K562 (cell line): ENCODE data around the gene LRRC75A. TPM values are rescaled to one million over a fixed set of nuclear protein-coding genes. Genes with fewer than 3 reads are reported as not detected.

Source experiments
- ATAC-seq: fragments of 200-7000 bp; cut with Tn5 transposase; 3 replicates; pipeline ENCODE4 v1.9.1; 2020; ENCODE audit warnings: moderate library complexity
- BruUV-seq: library from RNA; stranded (reverse); fragments of 400-500 nt; replicated peaks from 2 replicates; lab custom pipeline; 2021; lab: Mats Ljungman, UMichigan
- CTCF ChIA-PET: fragments of 300-600 bp; formaldehyde crosslinking; extraction: SDS; loops from one replicate; lab custom pipeline; 2021; ENCODE audit warnings: low intra/inter-chr PET ratio; lab: Yijun Ruan, JAX
- POLR2A ChIA-PET: fragments of 300-600, 350-650 bp; sonication (Branson Sonifier 250); formaldehyde crosslinking; extraction: SDS; loops from one replicate; lab custom pipeline; 2021; ENCODE audit warnings: antibody characterized with exemption, inconsistent platforms; lab: Yijun Ruan, JAX
- DNase-seq, 4 experiments: peaks; one replicate each; pipeline versions ENCODE4 v3.0.0 to v3.0.0-alpha.2; 2011 to 2018; ENCODE audit warnings: low spot score in 3 of 4, mixed read lengths in 3 of 4; ENCODE audit errors: extremely low read depth in 1 of 4
- FAIRE-seq: peaks from 2 replicates; lab custom pipeline; 2011; peaks lifted over from hg19 to GRCh38; lab: Jason Lieb, UNC
- H2AFZ ChIP-seq: 2 replicates; pipeline ENCODE4 v1.6.0; 2011; ENCODE audit warnings: low read depth, low read length, control low read depth, inconsistent platforms
- H3K27ac ChIP-seq: fragments of 200-600 bp; 3 replicates; pipeline ENCODE4 v1.8.0; 2011; ENCODE audit warnings: low read depth, mild to moderate bottlenecking, control low read depth, inconsistent platforms, low read length, moderate library complexity, mixed read lengths; ENCODE audit errors: extremely low read depth
- H3K27me3 ChIP-seq, 2 experiments: fragments of 300-600 bp in 1 of 2; 2 replicates in 1 of 2; 3 replicates in 1 of 2; pipeline versions ENCODE4 v1.6.0 to v1.8.0; 2011; ENCODE audit warnings: inconsistent platforms in 2 of 2, low read length in 2 of 2, mild to moderate bottlenecking in 1 of 2, mixed read lengths in 1 of 2, moderate library complexity in 1 of 2; ENCODE audit not compliant: control insufficient read depth in 2 of 2, insufficient read depth in 2 of 2
- H3K36me3 ChIP-seq: fragments of 300-600 bp; 3 replicates; pipeline ENCODE4 v1.8.0; 2011; ENCODE audit warnings: mild to moderate bottlenecking, low read length, inconsistent platforms; ENCODE audit not compliant: control insufficient read depth, insufficient read depth
- H3K4me1 ChIP-seq, 2 experiments: fragments of 200-600 bp in 1 of 2; replicated peaks in 1 of 2; 2 replicates in 1 of 2; 3 replicates in 1 of 2; pipeline versions ENCODE4 v1.5.1 to v1.8.0; 2011; ENCODE audit warnings: inconsistent platforms in 2 of 2, low read length in 2 of 2, mild to moderate bottlenecking in 1 of 2, mixed read lengths in 1 of 2, moderate library complexity in 1 of 2; ENCODE audit not compliant: control insufficient read depth in 2 of 2, insufficient read depth in 2 of 2
- H3K4me2 ChIP-seq: 2 replicates; pipeline ENCODE4 v1.6.1; 2011; ENCODE audit warnings: low read length, control low read depth, inconsistent platforms, mixed read lengths; ENCODE audit not compliant: insufficient read depth
- H3K4me3 ChIP-seq: fragments of 200-600 bp; sonication (generic), shearing (Covaris generic); 2 replicates; pipeline ENCODE4 v1.5.1; 2016; ENCODE audit warnings: control low read depth, inconsistent platforms
- H3K79me2 ChIP-seq: fragments of 200-600 bp; 3 replicates; pipeline ENCODE4 v1.8.0; 2011; ENCODE audit warnings: low read length, inconsistent platforms; ENCODE audit not compliant: control insufficient read depth, insufficient read depth
- H3K9ac ChIP-seq, 2 experiments: 2 replicates each; pipeline versions ENCODE4 v1.6.0 to v1.6.1; 2011; ENCODE audit warnings: low read depth in 2 of 2, low read length in 2 of 2, control low read depth in 1 of 2, inconsistent platforms in 1 of 2, mild to moderate bottlenecking in 1 of 2, mixed read lengths in 1 of 2; ENCODE audit not compliant: insufficient read depth in 1 of 2
- H3K9me1 ChIP-seq: one replicate; pipeline ENCODE4 v1.6.0; 2011; ENCODE audit warnings: inconsistent platforms, mild to moderate bottlenecking, low read length, moderate library complexity; ENCODE audit not compliant: control insufficient read depth, insufficient read depth
- H3K9me3 ChIP-seq: replicated peaks from 2 replicates; pipeline ENCODE4 v1.5.1; 2011; ENCODE audit warnings: low read depth, low read length, inconsistent platforms; ENCODE audit not compliant: control insufficient read depth, insufficient read depth
- H4K20me1 ChIP-seq: replicated peaks from 2 replicates; pipeline ENCODE4 v1.6.1; 2011; ENCODE audit warnings: low read length, inconsistent platforms, mixed read lengths; ENCODE audit not compliant: control insufficient read depth, insufficient read depth
- ARID1B ChIP-seq: fragments of 450-650 bp; IDR thresholded peaks from 2 replicates; pipeline ENCODE4 v1.6.1; 2016; ENCODE audit warnings: antibody characterized with exemption, mild to moderate bottlenecking, inconsistent platforms
- BRD4 ChIP-seq: fragments of 200-600 bp; sonication (generic); IDR thresholded peaks from 2 replicates; pipeline ENCODE4 v1.6.1; 2017; ENCODE audit warnings: inconsistent platforms
- EP300 ChIP-seq: IDR thresholded peaks from 2 replicates; pipeline ENCODE4 v1.6.1; 2012; ENCODE audit warnings: low read length, improper control_type of control experiment
- LEF1 ChIP-seq: fragments of 450-650 bp; IDR thresholded peaks from 2 replicates; pipeline ENCODE4 v1.6.1; 2016; ENCODE audit warnings: mild to moderate bottlenecking
- MCM2 ChIP-seq: fragments of 450-650 bp; IDR thresholded peaks from 2 replicates; pipeline ENCODE4 v1.6.1; 2017; ENCODE audit warnings: low read depth, mild to moderate bottlenecking
- PCBP1 ChIP-seq: fragments of 200-400 bp; formaldehyde crosslinking; IDR thresholded peaks from 2 replicates; pipeline ENCODE4 v1.6.1; 2018; ENCODE audit warnings: mild to moderate bottlenecking, low read depth, low read length; ENCODE audit not compliant: poor library complexity, severe bottlenecking
- RCOR1 ChIP-seq, 2 experiments: IDR thresholded peaks; 2 replicates each; pipeline ENCODE4 v1.6.1; 2012; ENCODE audit warnings: low read depth in 2 of 2, low read length in 2 of 2, borderline replicate concordance in 1 of 2, improper control_type of control experiment in 1 of 2
- SMARCE1 ChIP-seq: fragments of 450-650 bp; IDR thresholded peaks from 2 replicates; pipeline ENCODE4 v1.7.1; 2016; ENCODE audit warnings: mild to moderate bottlenecking
- SP1 ChIP-seq: sonication (generic); formaldehyde crosslinking; IDR thresholded peaks from 2 replicates; pipeline ENCODE4 v1.8.1; 2022; ENCODE audit warnings: mild to moderate bottlenecking, missing genetic modification reagents
- TFAP4 ChIP-seq: sonication (generic); formaldehyde crosslinking; IDR thresholded peaks from 2 replicates; pipeline ENCODE4 v1.8.0; 2022; ENCODE audit warnings: missing genetic modification reagents, mild to moderate bottlenecking, moderate library complexity, borderline replicate concordance
- ZBTB5 ChIP-seq: fragments of 450-650 bp; IDR thresholded peaks from 2 replicates; pipeline ENCODE4 v1.6.1; 2017; ENCODE audit warnings: antibody characterized with exemption
- ZC3H4 ChIP-seq: sonication (generic); formaldehyde crosslinking; IDR thresholded peaks from 2 replicates; pipeline ENCODE4 v1.9.0; 2021; ENCODE audit warnings: missing genetic modification reagents, borderline replicate concordance
- ZFP36 ChIP-seq: fragments of 150-350 bp; IDR thresholded peaks from 2 replicates; pipeline ENCODE4 v1.6.1; 2018; ENCODE audit warnings: low read length, low read depth; ENCODE audit not compliant: partially characterized antibody
- WGBS: fragments of 100-300 bp; shearing (Covaris generic); methylation state at CpG from one replicate; pipeline ENCODE4 v1.1.6; 2016; ENCODE audit warnings: low coverage, mixed read lengths; ENCODE audit not compliant: insufficient coverage; ENCODE audit errors: missing lambda C conversion rate; 5-methylcytosine and 5-hydroxymethylcytosine counted together
- in situ Hi-C: fragments of 300-500 bp; cut with MboI; formaldehyde crosslinking; loops from 4 replicates; pipeline ENCODE4 v1.15.0; 2018; ENCODE audit warnings: inconsistent platforms, mixed read lengths
- intact Hi-C: fragments of 100-400 bp; cut with micrococcal nuclease; formaldehyde crosslinking; loops from 2 replicates; pipeline ENCODE4 v1.14.2; 2022
- polyA plus RNA-seq, 8 experiments: library from polyadenylated mRNA; depleted of rRNA in 4 of 8; stranded (reverse) in 5 of 8; unstranded in 3 of 8; fragments of >200 nt; fragmentation: Nextera tagmentation in 2 of 8; fragmentation: Illumina TruSeq in 1 of 8; extraction: Ambion mirVana in 2 of 8; extraction: Trizol in 1 of 8; gene quantifications; 2 replicates each; pipeline versions ENCODE4 v1.2.1 to v1.2.3, GENCODE V29; 2011 to 2014; ENCODE audit warnings: inconsistent platforms in 1 of 8, missing spikeins in 1 of 8
- total RNA-seq, 7 experiments: library from RNA; depleted of rRNA in 6 of 7; stranded (reverse); fragments of >200 nt in 6 of 7; fragmentation: Illumina TruSeq in 2 of 7; extraction: Trizol in 2 of 7; gene quantifications; 2 replicates each; pipeline versions ENCODE4 v1.2.1 to v1.2.3, GENCODE V29; 2011 to 2021; ENCODE audit warnings: low replicate concordance in 1 of 7

The LRRC75A gene
- total and polyA plus RNA-seq, 9 of the 15 experiments (the other 6 are each of a cell fraction or from before 2014, with no cell fraction given): 0.04 to 0.34 (median 0.08) TPM; not detected in 5

DNA sequence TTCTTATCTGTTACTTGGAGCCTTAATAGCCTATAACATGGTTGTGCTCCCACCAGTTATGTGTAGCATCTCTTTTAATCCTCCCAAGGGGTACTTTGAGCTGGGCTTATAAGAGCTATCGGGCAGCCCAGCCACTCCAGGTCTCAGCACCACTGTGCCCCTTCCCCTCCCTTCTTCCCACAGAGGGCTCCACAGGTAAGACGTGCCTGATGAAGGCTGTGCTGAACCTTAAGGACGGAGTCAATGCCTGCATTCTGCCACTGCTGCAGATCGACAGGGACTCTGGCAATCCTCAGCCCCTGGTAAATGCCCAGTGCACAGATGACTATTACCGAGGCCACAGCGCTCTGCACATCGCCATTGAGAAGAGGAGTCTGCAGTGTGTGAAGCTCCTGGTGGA lies 69.6 kb downstream of the LRRC75A start:
- intact Hi-C loops: no loop called here
- no peaks in the 10 kb centered on the region for H4K20me1 ChIP-seq
- DNase-seq (no peak), FAIRE-seq (no peak)
- H2AFZ ChIP-seq: no peak overlapping the region
- CTCF ChIA-PET: interaction anchor here (0.6 to 0.7 kb wide), 2 partner anchors 8 to 234 kb away, joined by 3 to 4 read pairs; no protein-coding TSS in a partner anchor
- H3K9ac ChIP-seq: peak overlapping the region in 1 of 2 experiments; percentile 64; a peak in 2 of 4 replicates
- H3K79me2 ChIP-seq: peaks cover 30% of the 10 kb centered on the region
- H3K36me3 ChIP-seq: peaks cover 70% of the 10 kb centered on the region; the same call in 2 of the 3 replicates
- H3K9me1 ChIP-seq: peaks cover 4% of the 10 kb centered on the region
- TF ChIP-seq LEF1: no peak
- no peak for TF ChIP-seq ZFP36
- TF ChIP-seq, all 486 proteins: peak for 0
- Histone ChIP-seq H3K9me3 (no peaks in the 10 kb centered on the region), H3K4me2 (no peak overlapping the region), H3K4me1 (peaks cover 23 to 36% of the 10 kb centered on the region in 2 experiments), H3K27ac (no peak overlapping the region), H3K4me3 (no peak overlapping the region), H3K27me3 (no peaks in the 10 kb centered on the region)
- BruUV-seq: no TSS peak
- WGBS: 94% methylated on average over 5 of the region's 7 CpGs
- in situ Hi-C loops: no loop called here
- no peak for ATAC-seq
- POLR2A ChIA-PET: interaction anchor here (0.6 to 1.3 kb wide), 5 partner anchors 11 to 54 kb away, joined by 3 to 6 read pairs (median 3); no protein-coding TSS in a partner anchor

DNA sequence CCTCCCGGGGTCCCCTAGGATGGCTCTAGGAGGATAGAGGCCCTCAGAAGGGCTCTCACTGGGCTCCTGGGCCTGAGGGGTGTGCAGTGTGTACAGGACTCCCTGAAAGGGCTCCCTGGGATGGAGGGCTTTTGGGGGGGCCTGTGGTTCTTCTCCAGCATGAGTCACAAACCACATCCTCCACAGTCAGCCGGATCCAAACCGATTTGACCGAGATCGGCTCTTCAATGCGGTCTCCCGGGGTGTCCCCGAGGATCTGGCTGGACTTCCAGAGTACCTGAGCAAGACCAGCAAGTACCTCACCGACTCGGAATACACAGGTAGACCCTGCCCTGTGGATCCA lies 72.1 kb downstream of the LRRC75A start:
- CTCF ChIA-PET: no interaction called here
- Histone ChIP-seq H4K20me1 (no peaks in the 10 kb centered on the region), H2AFZ (no peak overlapping the region), H3K4me2 (peak overlapping the region; percentile 41), H3K4me1 (peaks cover 37 to 42% of the 10 kb centered on the region in 2 experiments), H3K4me3 (no peak overlapping the region; the same call in 1 of the 2 replicates), H3K27ac (peak overlapping the region; percentile 74), H3K9ac (peak overlapping the region; percentile 43 to 81), H3K79me2 (peaks cover 54% of the 10 kb centered on the region), H3K9me1 (peaks cover 4% of the 10 kb centered on the region), H3K9me3 (no peaks in the 10 kb centered on the region), H3K27me3 (no peaks in the 10 kb centered on the region), H3K36me3 (peaks cover 49% of the 10 kb centered on the region; the same call in 2 of the 3 replicates)
- POLR2A ChIA-PET: interaction anchor here (0.6 to 1.2 kb wide), 2 partner anchors 39 to 1505 kb away, joined by 4 read pairs; partner anchors contain the start of gene UBB
- BruUV-seq: no TSS peak
- ATAC-seq: no peak
- peak in 2 of 4 experiments; percentile 28 to 59 for DNase-seq
- 12% methylated on average over 9 of the region's 10 CpGs for WGBS
- in situ Hi-C loops (no loop called here), intact Hi-C loops (no loop called here)
- peak; percentile 80 for FAIRE-seq
- TF ChIP-seq BRD4: no peak
- 0 out of 4 replicates have a peak, but pooled peaks of 1 of the 2 experiments have one; percentile 6 for TF ChIP-seq RCOR1 (IDR thresholded peaks at IDR 0.05; ENCODE audit: borderline replicate concordance in 1 of 2, low read depth in 2 of 2, low read length in 2 of 2)
- TF ChIP-seq MCM2: no peak
- no peak for TF ChIP-seq PCBP1
- TF ChIP-seq ARID1B: peak; percentile 64
- peak; percentile 29; the same call in 1 of the 2 replicates for TF ChIP-seq TFAP4 (CRISPR knock-in tag)
- no peak for TF ChIP-seq SP1 (CRISPR knock-in tag)
- peak; percentile 33; the same call in 1 of the 2 replicates for TF ChIP-seq EP300
- peak; percentile 72 for TF ChIP-seq SMARCE1
- no peak for TF ChIP-seq ZC3H4 (CRISPR knock-in tag)
- 0 out of 2 replicates have a peak, but pooled peaks have one; percentile 12 for TF ChIP-seq ZBTB5
